ENCODE data around the gene SEPTIN11.
A peak's percentile ranks its signal among the peaks of the same experiment; 100 is the strongest.
"Not testable (repeated sequence)": the region's sequence is repeated elsewhere in the genome, so short reads cannot be mapped to it uniquely, and the experiment has no call there.

Gene SEPTIN11

GRCh38 chr4:76951672-76952010 is 2.1 kb downstream of the SEPTIN11 start:
- H3K4me3 ChIP-seq (ENCODE audit: low read depth, low read length): peak overlapping the region; percentile 74

DNA sequence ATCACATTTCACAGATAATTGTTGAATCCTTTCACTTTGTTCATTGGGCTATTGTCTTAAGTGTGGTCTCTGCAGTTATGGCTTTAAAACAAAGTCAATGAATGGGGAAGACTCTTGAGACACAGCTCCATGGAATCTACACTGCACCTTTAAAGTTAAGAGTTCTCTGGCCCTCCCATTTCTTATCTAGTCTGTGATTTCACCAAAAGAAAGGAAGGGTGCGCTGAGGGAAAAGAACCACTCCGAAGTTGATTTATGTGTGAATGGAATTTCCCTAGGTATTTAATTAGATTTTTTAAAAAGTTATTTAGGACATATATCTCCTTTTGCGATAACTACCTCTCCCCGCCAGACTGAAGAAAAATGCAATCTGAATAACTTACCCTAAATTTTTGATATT is 2.5 kb downstream of the SEPTIN11 start:
- no peak overlapping the region for H3K4me3 ChIP-seq (ENCODE audit: low read depth, low read length)

GRCh38 chr4:76952656-76953582 is 3.4 kb downstream of the SEPTIN11 start:
- no peak overlapping the region for H3K4me3 ChIP-seq (ENCODE audit: low read depth, low read length)

GRCh38 chr4:76953956-76954355 is 4.4 kb downstream of the SEPTIN11 start:
- no peak overlapping the region for H3K4me3 ChIP-seq (ENCODE audit: low read depth, low read length)

DNA sequence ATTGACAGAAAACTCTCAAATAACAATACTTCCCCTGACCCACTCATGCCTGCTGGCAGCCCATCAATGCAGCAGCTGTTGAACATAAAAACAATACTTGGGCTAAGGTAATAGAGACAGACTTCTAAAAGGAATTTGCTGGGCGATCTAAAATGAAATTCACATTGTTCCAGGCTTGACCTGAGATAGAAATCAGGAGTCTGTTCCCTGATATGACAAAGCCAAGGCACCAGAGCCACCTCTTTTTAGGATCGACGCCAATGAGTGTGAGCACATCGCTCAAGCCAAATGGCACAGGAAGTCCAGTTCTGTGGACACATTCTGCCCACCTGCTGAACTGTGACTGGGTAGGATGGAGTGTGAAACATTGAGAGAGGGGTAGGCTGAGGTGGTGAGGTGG is 4.9 kb downstream of the SEPTIN11 start:
- H3K4me3 ChIP-seq (ENCODE audit: low read depth, low read length): no peak overlapping the region

DNA sequence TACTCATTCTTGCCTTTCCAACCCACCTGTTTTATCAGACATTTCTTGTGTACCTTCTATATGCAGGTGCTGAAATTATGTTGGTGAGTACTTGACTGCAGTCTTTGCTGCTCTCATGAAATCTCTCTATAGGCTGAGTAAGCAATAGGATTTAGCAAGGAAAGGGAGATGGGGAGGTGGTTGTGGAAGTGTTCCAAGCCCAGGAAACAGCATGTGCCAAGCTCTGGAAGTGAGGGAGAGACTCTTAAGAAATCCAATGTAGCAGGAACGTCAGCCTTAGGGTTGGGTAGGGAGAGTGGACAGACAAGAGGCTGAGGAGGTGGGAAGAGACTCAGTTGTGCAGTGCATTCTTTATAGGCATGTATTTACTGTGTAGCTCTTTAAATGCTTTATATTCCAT is 5.6 kb downstream of the SEPTIN11 start:
- H3K4me3 ChIP-seq (ENCODE audit: low read depth, low read length): no peak overlapping the region

DNA sequence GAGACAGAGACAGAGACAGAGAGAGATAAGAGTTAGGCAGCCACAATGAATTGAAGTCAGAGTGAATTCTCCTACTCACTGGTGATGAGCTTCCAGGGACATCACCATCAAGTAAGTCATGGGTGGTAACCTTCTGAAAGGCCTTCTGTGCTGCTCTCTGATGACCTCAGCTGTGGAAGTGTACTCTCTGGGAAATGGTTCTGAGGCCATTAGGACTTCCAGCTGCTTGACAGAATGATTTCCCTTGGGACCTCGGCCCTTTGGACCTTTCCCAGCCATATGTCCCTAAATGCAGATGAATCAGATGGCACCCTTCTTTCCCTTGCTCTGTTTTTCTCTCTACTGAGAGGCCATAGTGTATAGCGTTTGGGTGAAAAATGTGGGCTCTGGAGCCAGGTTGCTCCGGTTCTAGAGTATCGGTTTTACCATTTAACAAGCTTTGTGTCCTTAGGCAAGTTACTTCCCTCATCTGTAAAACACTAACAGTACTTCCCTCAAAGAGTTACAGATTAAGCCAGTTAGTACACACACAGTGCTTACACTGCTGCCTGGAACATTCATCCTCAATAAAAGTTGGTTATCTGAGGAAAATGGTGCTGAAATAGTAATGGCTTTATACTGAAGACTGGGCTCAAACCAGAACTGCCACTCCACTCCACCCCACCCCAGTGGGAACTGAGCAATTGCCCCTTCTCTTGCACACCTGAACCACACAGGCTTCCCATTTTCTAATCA is 7.6 kb downstream of the SEPTIN11 start:
- no peak overlapping the region for H3K4me3 ChIP-seq (ENCODE audit: low read depth, low read length)

- no peak overlapping the region for H3K4me3 ChIP-seq (ENCODE audit: low read depth, low read length)
Observed at GRCh38 chr4:76958891-76959290, 9.3 kb downstream of the SEPTIN11 start.

- H3K4me3 ChIP-seq (ENCODE audit: low read depth, low read length): no peak overlapping the region
Observed at GRCh38 chr4:76960014-76960413, 10.5 kb downstream of the SEPTIN11 start.

DNA sequence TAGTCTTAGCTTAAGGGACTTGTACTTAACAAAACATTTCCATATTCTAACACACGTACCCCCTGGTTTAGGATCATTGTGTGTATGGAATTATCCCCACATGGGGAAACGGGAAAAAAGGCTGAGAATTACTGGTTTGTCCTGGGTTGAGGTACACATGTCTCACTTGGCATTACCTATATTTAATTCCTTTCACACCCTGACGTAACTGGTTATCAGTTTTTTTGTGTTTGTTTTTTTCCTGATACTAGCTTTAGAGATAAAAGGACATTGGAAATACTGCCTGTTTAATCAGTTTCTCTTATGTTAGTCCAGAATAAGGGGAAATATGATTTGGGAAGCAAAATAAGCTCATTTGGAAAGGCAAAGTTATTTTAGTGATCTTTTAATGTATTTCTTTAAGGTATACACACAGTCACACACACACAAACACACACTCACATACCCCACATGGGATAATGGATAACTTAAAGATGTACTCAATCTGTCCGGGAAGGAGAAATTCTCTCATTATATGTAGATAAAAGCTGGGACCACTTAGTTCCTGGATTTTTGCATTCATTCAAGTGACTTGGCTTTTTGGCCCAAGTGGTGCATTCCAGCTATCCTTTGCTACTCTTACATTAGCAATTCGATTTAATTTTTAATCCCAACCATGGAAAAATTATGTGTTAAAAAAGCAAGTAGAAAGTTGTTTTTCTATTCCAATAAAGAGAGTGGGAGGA is 13.0 kb downstream of the SEPTIN11 start:
- H3K4me3 ChIP-seq (ENCODE audit: low read depth, low read length): no peak overlapping the region

DNA sequence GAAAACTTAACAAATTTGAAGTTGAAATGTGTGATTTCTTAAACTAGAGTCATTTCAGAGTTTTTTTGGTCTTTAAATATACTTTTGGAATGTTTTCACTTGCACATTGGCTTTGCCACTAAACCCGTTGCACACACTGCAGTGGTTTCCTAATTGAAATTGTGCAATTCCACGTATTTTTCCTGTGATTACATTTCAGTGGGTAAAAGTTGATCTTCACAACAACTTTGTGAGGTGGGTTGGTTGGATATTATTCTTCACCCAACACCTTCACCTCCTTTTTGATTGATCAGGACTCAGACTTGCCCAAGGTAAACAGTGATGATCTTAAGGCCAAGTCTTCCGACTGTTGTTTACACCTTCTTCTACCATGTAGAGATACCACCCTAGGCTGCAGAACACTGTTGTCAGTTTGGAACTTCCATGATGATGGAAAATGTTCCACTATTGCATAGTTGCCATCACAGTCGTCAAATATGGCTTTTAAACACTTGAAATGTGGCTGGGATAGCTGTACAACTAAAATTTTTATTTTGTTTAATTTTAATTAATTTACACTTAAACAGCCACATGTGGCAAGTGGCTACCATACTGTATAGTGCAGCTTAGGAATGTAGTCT is 13.7 kb downstream of the SEPTIN11 start:
- no peak overlapping the region for H3K4me3 ChIP-seq (ENCODE audit: low read depth, low read length)

- H3K4me3 ChIP-seq (ENCODE audit: low read depth, low read length): not testable (repeated sequence)
Observed at GRCh38 chr4:76963927-76964326, 14.4 kb downstream of the SEPTIN11 start.

DNA sequence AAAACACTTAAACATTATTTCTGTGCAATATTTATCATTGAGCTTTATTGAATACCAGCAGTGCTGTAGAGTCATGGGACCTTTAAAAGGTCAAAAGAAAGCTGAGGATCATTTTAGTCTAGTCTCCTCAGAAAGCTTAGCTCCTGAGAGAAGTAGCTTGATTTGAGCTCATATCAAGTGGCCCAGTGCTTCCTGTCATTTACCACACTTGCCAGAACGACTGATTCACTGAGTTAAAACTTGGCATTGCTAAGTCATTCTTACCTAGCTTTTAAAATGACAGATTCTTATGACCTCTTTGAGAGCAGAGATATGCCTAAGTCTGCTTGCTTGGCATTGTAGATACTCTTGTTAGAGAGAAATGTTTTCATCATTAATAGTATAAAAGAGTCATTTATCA is 15.2 kb downstream of the SEPTIN11 start:
- H3K4me3 ChIP-seq (ENCODE audit: low read depth, low read length): no peak overlapping the region

DNA sequence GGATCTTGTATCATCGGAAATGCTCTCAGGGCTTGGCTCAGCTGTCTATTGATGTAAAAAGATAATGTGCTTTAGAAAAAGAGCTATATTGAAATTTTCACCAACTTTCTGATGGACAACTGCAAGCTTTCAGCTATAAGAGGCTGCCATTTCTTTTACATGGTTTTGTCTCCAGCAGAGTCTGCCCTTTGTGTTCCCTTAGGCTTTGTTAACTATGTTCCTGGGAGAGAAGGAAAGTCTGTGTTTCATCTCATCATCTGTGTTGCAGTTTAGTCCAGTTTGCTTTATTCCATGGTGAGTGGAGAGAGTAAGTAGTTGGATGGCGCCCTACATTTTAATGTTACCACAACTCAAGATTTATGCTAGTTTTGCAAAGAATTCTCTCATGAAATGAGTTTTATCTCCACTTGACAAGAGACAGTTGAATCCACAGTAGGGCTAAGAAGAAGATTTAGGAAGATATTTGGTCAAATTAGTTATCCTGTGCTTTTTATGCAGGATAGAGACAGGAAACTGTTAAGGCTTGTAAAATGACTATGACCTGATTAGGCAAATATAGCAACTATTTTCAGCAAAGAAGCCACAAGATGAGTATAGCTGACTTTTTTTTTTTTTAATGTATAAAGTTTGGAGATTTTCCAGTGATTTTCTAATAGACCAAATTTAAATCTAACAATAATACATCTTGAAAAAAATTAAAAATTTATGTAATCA is 16.5 kb downstream of the SEPTIN11 start:
- H3K4me3 ChIP-seq (ENCODE audit: low read depth, low read length): no peak overlapping the region

DNA sequence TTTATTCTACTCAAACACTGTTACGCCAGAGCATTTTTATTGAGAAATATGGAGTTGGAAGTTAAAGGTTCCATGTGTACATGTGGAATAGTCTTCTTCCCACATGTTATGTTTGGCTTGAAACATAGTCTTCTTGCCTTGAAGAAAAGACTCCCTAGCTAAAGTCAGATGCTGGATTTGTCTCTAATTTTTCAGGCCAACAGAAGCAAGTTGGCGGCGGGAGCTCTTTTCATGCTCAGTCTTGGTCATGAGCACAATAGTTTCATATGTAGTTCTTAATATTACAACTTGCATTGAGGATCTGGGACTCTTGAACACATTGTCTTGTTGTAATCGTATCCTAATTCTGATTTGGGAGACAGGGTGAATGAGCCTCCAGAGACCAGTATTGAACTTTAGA is 19.4 kb downstream of the SEPTIN11 start:
- H3K4me3 ChIP-seq (ENCODE audit: low read depth, low read length): no peak overlapping the region

DNA sequence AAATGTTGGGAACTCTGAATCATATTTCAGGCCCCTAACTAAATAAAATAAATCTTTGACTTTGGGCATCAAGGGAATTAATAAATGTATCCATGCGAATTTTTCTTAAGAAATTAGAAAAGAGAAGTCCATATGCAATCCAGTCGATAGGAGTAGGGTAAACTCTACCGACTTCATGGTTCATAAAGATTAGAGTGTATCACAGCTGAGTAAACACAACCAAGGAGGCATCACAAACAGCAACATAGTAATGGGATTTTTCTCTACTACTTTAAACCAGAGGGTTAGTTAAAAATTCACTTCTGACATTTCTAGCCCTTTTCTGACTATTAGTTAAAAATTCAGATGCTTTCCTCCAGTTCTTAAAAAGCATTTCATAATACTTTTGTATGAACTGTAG is 19.9 kb downstream of the SEPTIN11 start:
- no peak overlapping the region for H3K4me3 ChIP-seq (ENCODE audit: low read depth, low read length)

GRCh38 chr4:76969941-76970529 is 20.5 kb downstream of the SEPTIN11 start:
- no peak overlapping the region for H3K4me3 ChIP-seq (ENCODE audit: low read depth, low read length)

DNA sequence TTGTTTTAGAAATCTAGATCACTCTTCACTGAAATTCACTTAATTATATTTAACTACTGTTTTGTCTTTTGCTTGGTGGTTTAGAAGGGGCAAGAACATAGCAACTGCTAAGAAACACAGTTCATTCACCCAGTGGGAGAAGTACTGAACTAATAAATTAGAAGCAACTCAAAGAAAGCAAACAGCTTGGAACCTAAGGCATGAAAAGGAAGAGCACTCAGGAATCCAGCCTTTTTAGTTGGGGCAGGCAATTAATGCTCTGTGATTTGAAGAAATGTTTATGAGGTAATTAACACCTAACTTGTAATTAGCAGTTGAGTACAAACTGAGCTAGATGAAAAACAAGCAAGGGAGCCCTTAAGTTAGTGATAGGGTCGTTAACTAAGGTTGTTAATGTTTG is 22.8 kb downstream of the SEPTIN11 start:
- H3K4me3 ChIP-seq (ENCODE audit: low read depth, low read length): no peak overlapping the region

- no peak overlapping the region for H3K4me3 ChIP-seq (ENCODE audit: low read depth, low read length)
Observed at GRCh38 chr4:76974150-76974549, 24.6 kb downstream of the SEPTIN11 start.

DNA sequence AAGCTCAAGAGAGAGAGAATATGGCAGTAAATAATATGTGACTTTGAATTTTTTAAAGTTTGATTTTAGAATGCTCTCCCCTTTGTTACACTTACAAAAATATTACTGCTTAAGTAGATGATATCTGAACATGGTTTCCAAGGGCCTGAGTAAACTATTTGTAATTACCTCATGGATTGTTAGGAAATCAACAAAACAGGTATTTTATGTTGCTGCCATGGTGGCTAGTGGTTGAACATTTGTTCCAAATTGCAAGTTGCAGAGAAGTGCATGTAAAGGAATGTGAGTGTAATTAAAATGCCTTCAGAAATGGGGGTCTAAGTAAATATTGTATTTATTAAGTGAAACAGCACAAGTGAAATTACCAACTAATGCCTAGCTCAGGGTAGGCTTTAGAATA is 27.6 kb downstream of the SEPTIN11 start:
- H3K4me3 ChIP-seq (ENCODE audit: low read depth, low read length): no peak overlapping the region
